ENCODE results near the gene CDH23.

CDH23 gene

DNA sequence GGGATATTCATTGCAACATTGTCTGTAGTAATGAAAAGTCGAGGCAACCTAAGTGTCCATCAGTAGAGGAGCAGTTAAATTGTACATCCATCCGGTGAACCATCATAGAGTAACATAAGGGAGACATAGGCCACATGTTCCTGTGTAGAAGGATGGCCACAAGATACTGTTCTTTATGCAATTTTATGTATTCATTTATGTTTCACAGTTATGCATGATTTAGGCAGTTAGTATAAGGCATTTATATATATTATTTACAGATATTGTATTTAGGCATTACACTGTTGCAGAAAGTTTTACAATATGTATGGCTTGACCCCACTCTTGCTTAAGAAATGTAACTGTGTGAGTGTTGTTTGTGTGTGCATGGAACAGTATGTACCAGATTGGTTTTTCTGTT, 36.0 kb upstream of the CDH23 start:
- H3K36me3 ChIP-seq (ENCODE audit: insufficient read depth), result no peaks in the 10 kb centered on the region

DNA sequence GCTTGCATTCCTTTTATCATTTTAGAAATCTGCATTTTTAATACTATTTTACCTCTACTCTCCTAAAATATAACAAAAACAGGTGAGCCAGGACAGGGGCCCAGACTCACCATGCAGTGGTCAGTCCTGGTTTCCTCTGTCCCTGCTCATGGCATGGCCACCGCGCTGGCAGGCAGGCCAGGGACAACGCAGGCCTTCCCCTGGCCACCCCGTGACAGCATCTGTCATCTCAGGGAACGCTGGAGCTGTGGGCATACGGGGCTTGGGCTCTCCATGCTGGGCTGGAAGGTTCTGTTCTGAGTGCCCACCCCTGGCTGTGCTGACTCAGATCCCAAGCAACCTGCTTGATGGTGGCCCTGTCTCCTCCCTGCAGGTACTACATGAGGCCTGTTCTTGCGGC, 35.1 kb upstream of the CDH23 start:
- no peaks in the 10 kb centered on the region for H3K36me3 ChIP-seq (ENCODE audit: insufficient read depth)
- H3K4me1 ChIP-seq (ENCODE audit: low read depth, poor library complexity, severe bottlenecking), result no peaks in the 10 kb centered on the region
- H3K27ac ChIP-seq, result no peak overlapping the region
- TF ChIP-seq, protein P1, sequence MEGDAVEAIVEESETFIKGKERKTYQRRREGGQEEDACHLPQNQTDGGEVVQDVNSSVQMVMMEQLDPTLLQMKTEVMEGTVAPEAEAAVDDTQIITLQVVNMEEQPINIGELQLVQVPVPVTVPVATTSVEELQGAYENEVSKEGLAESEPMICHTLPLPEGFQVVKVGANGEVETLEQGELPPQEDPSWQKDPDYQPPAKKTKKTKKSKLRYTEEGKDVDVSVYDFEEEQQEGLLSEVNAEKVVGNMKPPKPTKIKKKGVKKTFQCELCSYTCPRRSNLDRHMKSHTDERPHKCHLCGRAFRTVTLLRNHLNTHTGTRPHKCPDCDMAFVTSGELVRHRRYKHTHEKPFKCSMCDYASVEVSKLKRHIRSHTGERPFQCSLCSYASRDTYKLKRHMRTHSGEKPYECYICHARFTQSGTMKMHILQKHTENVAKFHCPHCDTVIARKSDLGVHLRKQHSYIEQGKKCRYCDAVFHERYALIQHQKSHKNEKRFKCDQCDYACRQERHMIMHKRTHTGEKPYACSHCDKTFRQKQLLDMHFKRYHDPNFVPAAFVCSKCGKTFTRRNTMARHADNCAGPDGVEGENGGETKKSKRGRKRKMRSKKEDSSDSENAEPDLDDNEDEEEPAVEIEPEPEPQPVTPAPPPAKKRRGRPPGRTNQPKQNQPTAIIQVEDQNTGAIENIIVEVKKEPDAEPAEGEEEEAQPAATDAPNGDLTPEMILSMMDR (conservative IDR thresholded peaks at IDR 0.05; ENCODE audit: low read depth, low read length), result no peak
- no peak overlapping the region for H3K9ac ChIP-seq
- H4K20me1 ChIP-seq (ENCODE audit: insufficient read depth), result no peaks in the 10 kb centered on the region
- no peak overlapping the region for H3K4me2 ChIP-seq
- no peak overlapping the region for H3K4me3 ChIP-seq (IDR thresholded peaks at IDR 0.05; ENCODE audit: insufficient read depth, low read depth, low read length)
- H3K27me3 ChIP-seq (ENCODE audit: insufficient read depth, low read depth), result no peaks in the 10 kb centered on the region
- no peak overlapping the region for H2AFZ ChIP-seq (ENCODE audit: low read depth)
- no peaks in the 10 kb centered on the region for H3K79me2 ChIP-seq (ENCODE audit: insufficient read depth, low read depth)

More for the DNA sequence above, 36.0 kb upstream of the CDH23 start:
- Histone ChIP-seq H3K4me1 (ENCODE audit: low read depth, poor library complexity, severe bottlenecking) (no peaks in the 10 kb centered on the region), H3K4me3 (IDR thresholded peaks at IDR 0.05; ENCODE audit: insufficient read depth, low read depth, low read length) (no peak overlapping the region), H3K27ac (no peak overlapping the region), H3K4me2 (no peak overlapping the region), H2AFZ (ENCODE audit: low read depth) (no peak overlapping the region), H4K20me1 (ENCODE audit: insufficient read depth) (no peaks in the 10 kb centered on the region), H3K79me2 (ENCODE audit: insufficient read depth, low read depth) (no peaks in the 10 kb centered on the region), H3K9ac (no peak overlapping the region), H3K27me3 (ENCODE audit: insufficient read depth, low read depth) (no peaks in the 10 kb centered on the region)
- TF ChIP-seq, protein P1 (conservative IDR thresholded peaks at IDR 0.05; ENCODE audit: low read depth, low read length), result no peak

GRCh38 chr10:71362141-71362540, 34.6 kb upstream of the CDH23 start:
- Histone ChIP-seq H3K79me2 (ENCODE audit: insufficient read depth, low read depth) (no peaks in the 10 kb centered on the region), H3K4me1 (ENCODE audit: low read depth, poor library complexity, severe bottlenecking) (no peaks in the 10 kb centered on the region), H3K27ac (no peak overlapping the region), H2AFZ (ENCODE audit: low read depth) (no peak overlapping the region), H3K9ac (no peak overlapping the region), H4K20me1 (ENCODE audit: insufficient read depth) (no peaks in the 10 kb centered on the region), H3K4me3 (IDR thresholded peaks at IDR 0.05; ENCODE audit: insufficient read depth, low read depth, low read length) (no peak overlapping the region), H3K4me2 (no peak overlapping the region), H3K36me3 (ENCODE audit: insufficient read depth) (no peaks in the 10 kb centered on the region), H3K27me3 (ENCODE audit: insufficient read depth, low read depth) (no peaks in the 10 kb centered on the region)
- TF ChIP-seq, protein P1 (conservative IDR thresholded peaks at IDR 0.05; ENCODE audit: low read depth, low read length), result no peak

DNA sequence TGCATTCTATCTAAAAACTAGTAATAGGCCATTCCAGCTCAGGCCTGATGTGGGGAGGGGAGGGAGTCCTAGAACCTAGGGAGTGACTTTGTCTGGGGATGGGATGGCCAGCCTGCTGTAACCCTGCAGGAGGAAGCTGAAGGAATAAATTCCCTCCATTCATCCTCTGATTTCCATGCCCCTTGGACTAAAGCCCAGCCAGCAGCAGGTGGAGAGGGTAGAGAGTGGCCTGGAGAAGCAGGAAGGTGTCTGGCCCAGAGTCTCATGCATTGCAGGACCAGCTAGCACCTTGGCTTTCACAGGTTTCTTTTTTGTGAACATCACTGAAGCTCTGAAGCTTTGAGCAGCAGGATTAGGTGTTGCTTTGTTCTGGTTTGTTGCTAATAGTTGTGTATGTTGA, 32.8 kb upstream of the CDH23 start:
- Histone ChIP-seq H3K9ac (no peak overlapping the region), H3K4me2 (no peak overlapping the region), H3K4me3 (IDR thresholded peaks at IDR 0.05; ENCODE audit: insufficient read depth, low read depth, low read length) (no peak overlapping the region), H3K4me1 (ENCODE audit: low read depth, poor library complexity, severe bottlenecking) (no peaks in the 10 kb centered on the region), H3K79me2 (ENCODE audit: insufficient read depth, low read depth) (no peaks in the 10 kb centered on the region), H3K27ac (no peak overlapping the region), H2AFZ (ENCODE audit: low read depth) (no peak overlapping the region), H3K36me3 (ENCODE audit: insufficient read depth) (no peaks in the 10 kb centered on the region), H4K20me1 (ENCODE audit: insufficient read depth) (no peaks in the 10 kb centered on the region), H3K27me3 (ENCODE audit: insufficient read depth, low read depth) (no peaks in the 10 kb centered on the region)
- TF ChIP-seq, protein P1 (conservative IDR thresholded peaks at IDR 0.05; ENCODE audit: low read depth, low read length), result no peak
